K562 (cell line): Measurements from ENCODE around the gene ALG9. TPM values are rescaled to one million over a fixed set of nuclear protein-coding genes. Genes with fewer than 3 reads are reported as not detected.
A peak's percentile ranks its signal among the peaks of the same experiment; 100 is the strongest.

Experiments
- ETV1 ChIP-seq: fragments of 450-650 bp; conservative IDR thresholded peaks from 2 replicates; pipeline ENCODE4 v1.6.1; 2016; ENCODE audit warnings: missing genetic modification characterization, control low read depth, low read depth, missing compliant biosample characterization
- ETV6 ChIP-seq, 3 experiments: fragments of 150-350 bp in 1 of 3; sonication (generic) in 1 of 3; formaldehyde crosslinking in 1 of 3; IDR thresholded peaks; 2 replicates each; pipeline versions ENCODE4 v1.6.1 to v1.8.0; 2014 to 2022; ENCODE audit warnings: borderline replicate concordance in 2 of 3, low read depth in 2 of 3, antibody characterized with exemption in 1 of 3, low read length in 1 of 3, mild to moderate bottlenecking in 1 of 3, missing genetic modification reagents in 1 of 3
- ZNF175 ChIP-seq: fragments of 200-800 bp; sonication (Bioruptor generic); IDR thresholded peaks from 2 replicates; pipeline ENCODE4 v1.6.1; 2016; ENCODE audit warnings: low read depth, mild to moderate bottlenecking, missing genetic modification characterization, missing compliant biosample characterization
- polyA plus RNA-seq, 8 experiments: library from polyadenylated mRNA; depleted of rRNA in 4 of 8; stranded (reverse) in 5 of 8; unstranded in 3 of 8; fragments of >200 nt; fragmentation: Nextera tagmentation in 2 of 8; fragmentation: Illumina TruSeq in 1 of 8; extraction: Ambion mirVana in 2 of 8; extraction: Trizol in 1 of 8; gene quantifications; 2 replicates each; pipeline versions ENCODE4 v1.2.1 to v1.2.3, GENCODE V29; 2011 to 2014; ENCODE audit warnings: inconsistent platforms in 1 of 8, missing spikeins in 1 of 8
- total RNA-seq, 7 experiments: library from RNA; depleted of rRNA in 6 of 7; stranded (reverse); fragments of >200 nt in 6 of 7; fragmentation: Illumina TruSeq in 2 of 7; extraction: Trizol in 2 of 7; gene quantifications; 2 replicates each; pipeline versions ENCODE4 v1.2.1 to v1.2.3, GENCODE V29; 2011 to 2021; ENCODE audit warnings: low replicate concordance in 1 of 7
- TF ChIP-seq, protein P1 (sequence below): fragments of 450-650 bp; IDR thresholded peaks from 2 replicates; pipeline ENCODE4 v1.6.1; 2016
- TF ChIP-seq, protein P2 (sequence below), 2 experiments: fragments of 450-650 bp in 1 of 2; sonication (generic) in 1 of 2; formaldehyde crosslinking in 1 of 2; IDR thresholded peaks in 1 of 2; conservative IDR thresholded peaks in 1 of 2; 2 replicates each; pipeline versions ENCODE4 v1.6.1 to v1.8.1; 2016 to 2023; ENCODE audit warnings: mild to moderate bottlenecking in 2 of 2, moderate library complexity in 2 of 2, inconsistent platforms in 1 of 2, missing genetic modification reagents in 1 of 2
- TF ChIP-seq, protein P3 (sequence below): sonication (generic); formaldehyde crosslinking; IDR thresholded peaks from 2 replicates; pipeline ENCODE4 v1.8.1; 2022; ENCODE audit warnings: missing genetic modification reagents

The ALG9 gene
- total and polyA plus RNA-seq, 9 of the 15 experiments (the other 6 are each of a cell fraction or from before 2014, with no cell fraction given) = 11.5 to 40.5 (median 24.9) TPM

DNA sequence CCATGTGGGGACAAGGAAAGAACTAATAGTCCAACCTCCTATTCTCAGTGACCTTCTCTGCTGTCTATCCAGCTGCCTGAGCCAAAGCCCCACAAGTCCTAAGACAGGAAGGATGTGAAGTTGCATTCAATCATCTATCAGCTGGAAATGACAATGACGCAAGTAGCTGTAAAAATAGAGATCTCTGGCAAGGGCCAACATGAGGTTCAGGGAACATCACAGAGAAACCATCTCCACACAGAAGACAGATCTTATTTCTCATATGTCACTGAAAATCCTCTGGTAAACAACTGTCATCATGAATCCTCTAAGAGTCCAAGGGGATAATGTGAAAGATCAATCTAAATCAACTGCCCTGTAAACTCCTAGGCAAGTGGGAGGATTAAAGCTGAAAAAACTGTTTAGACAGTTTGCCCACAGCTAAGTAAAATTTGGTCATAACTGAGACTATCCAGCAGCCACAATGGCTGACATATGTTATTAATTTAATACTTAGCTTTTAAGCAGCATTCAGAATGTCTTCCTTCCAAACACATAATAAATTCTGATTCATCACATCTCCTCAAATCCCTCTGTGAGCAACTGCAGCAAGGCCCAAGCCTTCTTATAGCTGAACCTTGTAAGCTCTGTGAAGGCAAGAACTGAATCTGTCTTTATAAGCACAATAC lies 52.1 kb downstream of the ALG9 start (continued):
- TF ChIP-seq, protein P1, sequence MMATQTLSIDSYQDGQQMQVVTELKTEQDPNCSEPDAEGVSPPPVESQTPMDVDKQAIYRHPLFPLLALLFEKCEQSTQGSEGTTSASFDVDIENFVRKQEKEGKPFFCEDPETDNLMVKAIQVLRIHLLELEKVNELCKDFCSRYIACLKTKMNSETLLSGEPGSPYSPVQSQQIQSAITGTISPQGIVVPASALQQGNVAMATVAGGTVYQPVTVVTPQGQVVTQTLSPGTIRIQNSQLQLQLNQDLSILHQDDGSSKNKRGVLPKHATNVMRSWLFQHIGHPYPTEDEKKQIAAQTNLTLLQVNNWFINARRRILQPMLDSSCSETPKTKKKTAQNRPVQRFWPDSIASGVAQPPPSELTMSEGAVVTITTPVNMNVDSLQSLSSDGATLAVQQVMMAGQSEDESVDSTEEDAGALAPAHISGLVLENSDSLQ = peak; percentile 30; the same call in 1 of the 2 replicates
- TF ChIP-seq ZNF175 (peak; percentile 78), ETV1 (tag) (peak; percentile 93), ETV6 (IDR thresholded peaks at IDR 0.05; ENCODE audit: borderline replicate concordance in 1 of 2, low read depth in 2 of 2, low read length in 1 of 2) (no peak), ETV6 (CRISPR knock-in tag; IDR thresholded peaks at IDR 0.05; ENCODE audit: borderline replicate concordance) (no peak)
- TF ChIP-seq, protein P2, sequence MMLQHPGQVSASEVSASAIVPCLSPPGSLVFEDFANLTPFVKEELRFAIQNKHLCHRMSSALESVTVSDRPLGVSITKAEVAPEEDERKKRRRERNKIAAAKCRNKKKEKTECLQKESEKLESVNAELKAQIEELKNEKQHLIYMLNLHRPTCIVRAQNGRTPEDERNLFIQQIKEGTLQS (IDR thresholded peaks at IDR 0.05) = peak; percentile 27; the same call in 1 of the 2 replicates
- TF ChIP-seq, protein P2 (CRISPR knock-in tag; conservative IDR thresholded peaks at IDR 0.05) = no peak
- TF ChIP-seq, protein P3, sequence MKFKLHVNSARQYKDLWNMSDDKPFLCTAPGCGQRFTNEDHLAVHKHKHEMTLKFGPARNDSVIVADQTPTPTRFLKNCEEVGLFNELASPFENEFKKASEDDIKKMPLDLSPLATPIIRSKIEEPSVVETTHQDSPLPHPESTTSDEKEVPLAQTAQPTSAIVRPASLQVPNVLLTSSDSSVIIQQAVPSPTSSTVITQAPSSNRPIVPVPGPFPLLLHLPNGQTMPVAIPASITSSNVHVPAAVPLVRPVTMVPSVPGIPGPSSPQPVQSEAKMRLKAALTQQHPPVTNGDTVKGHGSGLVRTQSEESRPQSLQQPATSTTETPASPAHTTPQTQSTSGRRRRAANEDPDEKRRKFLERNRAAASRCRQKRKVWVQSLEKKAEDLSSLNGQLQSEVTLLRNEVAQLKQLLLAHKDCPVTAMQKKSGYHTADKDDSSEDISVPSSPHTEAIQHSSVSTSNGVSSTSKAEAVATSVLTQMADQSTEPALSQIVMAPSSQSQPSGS (CRISPR knock-in tag) = no peak
